Measurements from ENCODE around the gene INPP4B.
"Not testable (repeated sequence)": the region's sequence is repeated elsewhere in the genome, so short reads cannot be mapped to it uniquely, and the experiment has no call there.

Gene INPP4B

GRCh38 chr4:142406917-142407501, 439.1 kb downstream of the INPP4B start:
- no peak for DNase-seq (ENCODE audit: low spot score)

GRCh38 chr4:142406499-142406835, 439.6 kb downstream of the INPP4B start:
- DNase-seq (ENCODE audit: low spot score) = no peak

GRCh38 chr4:142405695-142406498, 440.2 kb downstream of the INPP4B start:
- no peak for DNase-seq (ENCODE audit: low spot score)

GRCh38 chr4:142405021-142405694, 440.9 kb downstream of the INPP4B start:
- DNase-seq (ENCODE audit: low spot score) = peak; percentile 10

GRCh38 chr4:142404191-142404611, 441.9 kb downstream of the INPP4B start:
- DNase-seq (ENCODE audit: low spot score) = no peak

GRCh38 chr4:142402900-142403299, 443.2 kb downstream of the INPP4B start:
- no peak for DNase-seq (ENCODE audit: low spot score)

GRCh38 chr4:142402156-142402555, 443.9 kb downstream of the INPP4B start:
- no peak for DNase-seq (ENCODE audit: low spot score)

GRCh38 chr4:142397364-142397991, 448.6 kb downstream of the INPP4B start:
- DNase-seq (ENCODE audit: low spot score) = not testable (repeated sequence)

- no peak for DNase-seq (ENCODE audit: low spot score)
Measured at GRCh38 chr4:142396279-142396678, 449.8 kb downstream of the INPP4B start.

- DNase-seq (ENCODE audit: low spot score) = no peak
Measured at GRCh38 chr4:142393127-142393526, 453.0 kb downstream of the INPP4B start.

- no peak for DNase-seq (ENCODE audit: low spot score)
Measured at GRCh38 chr4:142386856-142387255, 459.2 kb downstream of the INPP4B start.

GRCh38 chr4:142386449-142386848, 459.7 kb downstream of the INPP4B start:
- DNase-seq (ENCODE audit: low spot score) = no peak

- no peak for DNase-seq (ENCODE audit: low spot score)
Measured at GRCh38 chr4:142383800-142384470, 462.2 kb downstream of the INPP4B start.

GRCh38 chr4:142383354-142383753, 462.7 kb downstream of the INPP4B start:
- DNase-seq (ENCODE audit: low spot score) = no peak

- DNase-seq (ENCODE audit: low spot score) = no peak
Measured at GRCh38 chr4:142380052-142380602, 466.0 kb downstream of the INPP4B start.

GRCh38 chr4:142379277-142380051, 466.6 kb downstream of the INPP4B start:
- DNase-seq (ENCODE audit: low spot score) = no peak

GRCh38 chr4:142378179-142378578, 467.9 kb downstream of the INPP4B start:
- no peak for DNase-seq (ENCODE audit: low spot score)

GRCh38 chr4:142377342-142378091, 468.6 kb downstream of the INPP4B start:
- DNase-seq (ENCODE audit: low spot score) = no peak

- DNase-seq (ENCODE audit: low spot score) = no peak
Measured at GRCh38 chr4:142376204-142376603, 469.9 kb downstream of the INPP4B start.

- no peak for DNase-seq (ENCODE audit: low spot score)
Measured at GRCh38 chr4:142373610-142374009, 472.5 kb downstream of the INPP4B start.

Measured in hematopoietic multipotent progenitor cell treated with erythropoietin and hydrocortisone succinate and interleukin-3 and kit ligand, for 17 days (in vitro differentiated cells).